Colonic mucosa (tissue), 4 donors: ENCODE measurements around the gene DDX54. TPM values are rescaled to one million over a fixed set of nuclear protein-coding genes. Genes with fewer than 3 reads are reported as not detected.

ENCODE experiments used
- DNase-seq: peaks from one replicate; pipeline ENCODE4 v3.0.0-alpha.2; 2020
- H3K27ac ChIP-seq: fragments of 200-600 bp; one replicate; pipeline ENCODE4 v1.8.0; 2021
- H3K27me3 ChIP-seq: fragments of 200-600 bp; one replicate; pipeline ENCODE4 v1.8.0; 2021
- H3K36me3 ChIP-seq: fragments of 200-600 bp; one replicate; pipeline ENCODE4 v1.8.0; 2021
- H3K4me1 ChIP-seq: fragments of 200-600 bp; one replicate; pipeline ENCODE4 v1.8.0; 2021; ENCODE audit warnings: mild to moderate bottlenecking
- H3K4me3 ChIP-seq: fragments of 200-600 bp; one replicate; pipeline ENCODE4 v1.8.0; 2021
- H3K9ac ChIP-seq, 2 donors: one replicate each; pipeline ENCODE4 v1.7.0; 2013; ENCODE audit warnings: control low read depth in 2 of 2, low read depth in 2 of 2, low read length in 2 of 2
- H3K9me3 ChIP-seq: fragments of 200-600 bp; one replicate; pipeline ENCODE4 v1.8.0; 2021
- CTCF ChIP-seq: fragments of 200-600 bp; IDR thresholded peaks from one replicate; pipeline ENCODE4 v1.8.0; 2022; ENCODE audit warnings: antibody characterized with exemption, mild to moderate bottlenecking
- intact Hi-C: fragments of 100-400 bp; cut with DNase I; formaldehyde crosslinking; loops from one replicate; pipeline ENCODE4 v1.14.1; 2022
- total RNA-seq, 2 donors: library from RNA; stranded (reverse); fragmentation: NEBNext Ultra II Directional in 1 of 2; extraction: Animal tissue kit (Norgen Biotek cat#: 25700) in 1 of 2; gene quantifications; one replicate each; pipeline ENCODE4 v1.2.1, GENCODE V29; 2021
- donor health status: healthy.
- donor health status: DM: no; HTN: no; CAD: no.
- donor health status: DM: no; HTN: no; CAD: no.

Gene DDX54
- total RNA-seq, 2 donors from 2014 or later, result 54.8 to 98.3 TPM

GRCh38 chr12:113136990-113137511 is 48.2 kb downstream of the DDX54 start:
- TF ChIP-seq CTCF, result no peak
- Histone ChIP-seq H3K4me1 (peaks cover 7% of the 10 kb centered on the region), H3K27me3 (no peaks in the 10 kb centered on the region), H3K4me3 (no peak overlapping the region), H3K9me3 (no peaks in the 10 kb centered on the region), H3K36me3 (no peaks in the 10 kb centered on the region), H3K9ac (peak overlapping the region in 1 of 2 donors; percentile 22), H3K27ac (peak overlapping the region; percentile 68)
- DNase-seq, result peak; percentile 90
- intact Hi-C loops, result no loop called here

- Histone ChIP-seq H3K9ac (peak overlapping the region; percentile 22 to 39), H3K4me1 (peaks cover 7% of the 10 kb centered on the region), H3K9me3 (no peaks in the 10 kb centered on the region), H3K36me3 (no peaks in the 10 kb centered on the region), H3K27ac (peak overlapping the region; percentile 68), H3K27me3 (no peaks in the 10 kb centered on the region), H3K4me3 (peak overlapping the region; percentile 53)
- TF ChIP-seq CTCF, result no peak
- intact Hi-C loops, result no loop called here
- DNase-seq, result peak; percentile 67
These were observed 48.9 kb downstream of the DDX54 start for GRCh38 chr12:113136128-113136989.

- no peaks in the 10 kb centered on the region for H3K36me3 ChIP-seq
- peaks cover 7% of the 10 kb centered on the region for H3K4me1 ChIP-seq
- no peaks in the 10 kb centered on the region for H3K9me3 ChIP-seq
- intact Hi-C loops, result no loop called here
- peak within 1 kb of the TSS; percentile 68 for H3K27ac ChIP-seq
- peak within 1 kb of the TSS; percentile 53 for H3K4me3 ChIP-seq
- peak; percentile 68 for TF ChIP-seq CTCF
- DNase-seq, result peak; percentile 91
- no peaks in the 10 kb centered on the region for H3K27me3 ChIP-seq
- peak within 1 kb of the TSS; percentile 69 to 78 for H3K9ac ChIP-seq
These were observed 49.8 kb downstream of the DDX54 start, which contains the start of gene RASAL1 for GRCh38 chr12:113135178-113136127. RASAL1 (minus strand) TSS chr12:113135761; CDS start chr12:113135462, 299 bp downstream.

- no peak for TF ChIP-seq CTCF
- Histone ChIP-seq H3K9ac (peak overlapping the region; percentile 69 to 78), H3K4me1 (peaks cover 7% of the 10 kb centered on the region), H3K9me3 (no peaks in the 10 kb centered on the region), H3K27ac (no peak overlapping the region), H3K4me3 (peak overlapping the region; percentile 53), H3K36me3 (no peaks in the 10 kb centered on the region), H3K27me3 (no peaks in the 10 kb centered on the region)
- intact Hi-C loops, result no loop called here
- DNase-seq, result no peak
These were observed 50.7 kb downstream of the DDX54 start for GRCh38 chr12:113134521-113134951.

- no peak overlapping the region for H3K9ac ChIP-seq
- H3K4me1 ChIP-seq, result peaks cover 7% of the 10 kb centered on the region
- no peak for DNase-seq
- TF ChIP-seq CTCF, result no peak
- H3K9me3 ChIP-seq, result no peaks in the 10 kb centered on the region
- no peaks in the 10 kb centered on the region for H3K27me3 ChIP-seq
- intact Hi-C loops, result no loop called here
- H3K36me3 ChIP-seq, result no peaks in the 10 kb centered on the region
- no peak overlapping the region for H3K27ac ChIP-seq
- no peak overlapping the region for H3K4me3 ChIP-seq
These were observed 51.2 kb downstream of the DDX54 start for GRCh38 chr12:113134071-113134470.
